ENCODE results near the gene CCDC102A. TPM values are rescaled to one million over a fixed set of nuclear protein-coding genes. Genes with fewer than 3 reads are reported as not detected.
A peak's percentile ranks its signal among the peaks of the same experiment; 100 is the strongest.

CCDC102A gene
- total RNA-seq, 1 experiment from 2014 or later: 5.2 TPM

DNA sequence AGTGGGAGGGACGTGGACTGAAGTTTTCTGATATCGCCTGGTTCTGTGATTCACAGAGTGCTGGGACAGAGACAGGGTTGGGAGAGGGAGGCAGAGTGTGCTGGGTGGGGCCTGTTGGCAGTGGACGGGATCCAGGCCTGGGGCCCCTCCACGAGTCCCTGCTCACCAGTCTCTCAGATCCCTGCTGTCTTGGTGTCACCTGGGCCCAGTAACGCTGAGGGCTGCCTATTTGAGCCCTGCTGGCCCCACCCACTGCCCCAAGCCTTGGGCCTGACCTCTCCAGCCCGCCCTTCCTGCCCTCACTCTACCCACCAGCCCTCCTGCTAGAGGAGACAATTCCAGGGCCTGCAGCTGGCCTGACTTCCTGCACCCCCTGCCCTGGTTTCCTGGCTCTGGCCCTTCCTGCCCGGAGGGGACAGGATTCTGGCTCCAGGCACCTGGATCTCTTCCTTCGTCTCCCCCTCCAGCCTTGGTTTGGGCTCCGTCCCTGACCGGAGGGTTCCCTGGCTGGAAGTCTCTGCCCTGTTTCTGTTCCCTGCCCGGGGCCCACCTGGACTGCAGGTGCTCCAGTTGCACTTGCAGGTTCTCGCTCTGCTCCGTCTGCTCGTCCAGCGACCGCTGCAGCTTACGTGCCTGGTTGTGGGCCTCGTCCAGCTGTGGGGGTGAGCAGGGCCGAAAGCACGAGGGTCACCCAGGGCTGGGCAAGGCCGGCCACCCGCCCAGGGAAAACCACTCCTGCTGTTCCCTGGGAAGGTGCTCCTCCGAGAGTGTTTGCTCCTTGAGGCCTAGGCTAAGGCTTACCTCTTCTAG lies 21.4 kb downstream of the CCDC102A start:
- ChIA-PET CTCF (interaction anchor here (1.1 to 5.8 kb wide), 3 partner anchors 38 to 53 kb away, joined by 4 to 80 read pairs (median 5); partner anchors contain the start of gene POLR2C), POLR2A (no interaction called here)
- ATAC-seq: peak; percentile 38
- Mint-ChIP-seq H3K4me1 (peaks cover 13% of the 10 kb centered on the region; the same call in 1 of the 2 replicates), H3K9me3 (no peaks in the 10 kb centered on the region), H3K4me3 (no peak overlapping the region), H3K36me3 (no peaks in the 10 kb centered on the region), H3K27ac (no peak overlapping the region), H3K27me3 (ENCODE audit: low read depth) (no peaks in the 10 kb centered on the region)
- no peak for DNase-seq (ENCODE audit: low spot score)
- TF ChIP-seq CBFB (CRISPR knock-in tag; IDR thresholded peaks at IDR 0.05; ENCODE audit: low read depth) (no peak), NR3C1 (CRISPR knock-in tag; conservative IDR thresholded peaks at IDR 0.05; ENCODE audit: low read depth) (no peak), ZNF671 (CRISPR knock-in tag; IDR thresholded peaks at IDR 0.05) (no peak), TCF7 (CRISPR knock-in tag; IDR thresholded peaks at IDR 0.05; ENCODE audit: low read depth) (no peak), PRRX2 (CRISPR knock-in tag; IDR thresholded peaks at IDR 0.05) (no peak), NR1H2 (CRISPR knock-in tag; IDR thresholded peaks at IDR 0.05) (no peak), NFYB (CRISPR knock-in tag; conservative IDR thresholded peaks at IDR 0.05; ENCODE audit: low read depth) (no peak), ZNF138 (CRISPR knock-in tag; conservative IDR thresholded peaks at IDR 0.05) (no peak)
- TF ChIP-seq, protein P1, sequence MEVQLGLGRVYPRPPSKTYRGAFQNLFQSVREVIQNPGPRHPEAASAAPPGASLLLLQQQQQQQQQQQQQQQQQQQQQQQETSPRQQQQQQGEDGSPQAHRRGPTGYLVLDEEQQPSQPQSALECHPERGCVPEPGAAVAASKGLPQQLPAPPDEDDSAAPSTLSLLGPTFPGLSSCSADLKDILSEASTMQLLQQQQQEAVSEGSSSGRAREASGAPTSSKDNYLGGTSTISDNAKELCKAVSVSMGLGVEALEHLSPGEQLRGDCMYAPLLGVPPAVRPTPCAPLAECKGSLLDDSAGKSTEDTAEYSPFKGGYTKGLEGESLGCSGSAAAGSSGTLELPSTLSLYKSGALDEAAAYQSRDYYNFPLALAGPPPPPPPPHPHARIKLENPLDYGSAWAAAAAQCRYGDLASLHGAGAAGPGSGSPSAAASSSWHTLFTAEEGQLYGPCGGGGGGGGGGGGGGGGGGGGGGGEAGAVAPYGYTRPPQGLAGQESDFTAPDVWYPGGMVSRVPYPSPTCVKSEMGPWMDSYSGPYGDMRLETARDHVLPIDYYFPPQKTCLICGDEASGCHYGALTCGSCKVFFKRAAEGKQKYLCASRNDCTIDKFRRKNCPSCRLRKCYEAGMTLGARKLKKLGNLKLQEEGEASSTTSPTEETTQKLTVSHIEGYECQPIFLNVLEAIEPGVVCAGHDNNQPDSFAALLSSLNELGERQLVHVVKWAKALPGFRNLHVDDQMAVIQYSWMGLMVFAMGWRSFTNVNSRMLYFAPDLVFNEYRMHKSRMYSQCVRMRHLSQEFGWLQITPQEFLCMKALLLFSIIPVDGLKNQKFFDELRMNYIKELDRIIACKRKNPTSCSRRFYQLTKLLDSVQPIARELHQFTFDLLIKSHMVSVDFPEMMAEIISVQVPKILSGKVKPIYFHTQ (CRISPR knock-in tag; IDR thresholded peaks at IDR 0.05): no peak
- TF ChIP-seq, protein P2, sequence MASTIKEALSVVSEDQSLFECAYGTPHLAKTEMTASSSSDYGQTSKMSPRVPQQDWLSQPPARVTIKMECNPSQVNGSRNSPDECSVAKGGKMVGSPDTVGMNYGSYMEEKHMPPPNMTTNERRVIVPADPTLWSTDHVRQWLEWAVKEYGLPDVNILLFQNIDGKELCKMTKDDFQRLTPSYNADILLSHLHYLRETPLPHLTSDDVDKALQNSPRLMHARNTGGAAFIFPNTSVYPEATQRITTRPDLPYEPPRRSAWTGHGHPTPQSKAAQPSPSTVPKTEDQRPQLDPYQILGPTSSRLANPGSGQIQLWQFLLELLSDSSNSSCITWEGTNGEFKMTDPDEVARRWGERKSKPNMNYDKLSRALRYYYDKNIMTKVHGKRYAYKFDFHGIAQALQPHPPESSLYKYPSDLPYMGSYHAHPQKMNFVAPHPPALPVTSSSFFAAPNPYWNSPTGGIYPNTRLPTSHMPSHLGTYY (CRISPR knock-in tag; IDR thresholded peaks at IDR 0.05): no peak
- TF ChIP-seq, protein P3, sequence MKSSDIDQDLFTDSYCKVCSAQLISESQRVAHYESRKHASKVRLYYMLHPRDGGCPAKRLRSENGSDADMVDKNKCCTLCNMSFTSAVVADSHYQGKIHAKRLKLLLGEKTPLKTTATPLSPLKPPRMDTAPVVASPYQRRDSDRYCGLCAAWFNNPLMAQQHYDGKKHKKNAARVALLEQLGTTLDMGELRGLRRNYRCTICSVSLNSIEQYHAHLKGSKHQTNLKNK (CRISPR knock-in tag; IDR thresholded peaks at IDR 0.05): no peak
- TF ChIP-seq, protein P4, sequence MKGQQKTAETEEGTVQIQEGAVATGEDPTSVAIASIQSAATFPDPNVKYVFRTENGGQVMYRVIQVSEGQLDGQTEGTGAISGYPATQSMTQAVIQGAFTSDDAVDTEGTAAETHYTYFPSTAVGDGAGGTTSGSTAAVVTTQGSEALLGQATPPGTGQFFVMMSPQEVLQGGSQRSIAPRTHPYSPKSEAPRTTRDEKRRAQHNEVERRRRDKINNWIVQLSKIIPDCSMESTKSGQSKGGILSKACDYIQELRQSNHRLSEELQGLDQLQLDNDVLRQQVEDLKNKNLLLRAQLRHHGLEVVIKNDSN (CRISPR knock-in tag; IDR thresholded peaks at IDR 0.05): no peak
- TF ChIP-seq, protein P5, sequence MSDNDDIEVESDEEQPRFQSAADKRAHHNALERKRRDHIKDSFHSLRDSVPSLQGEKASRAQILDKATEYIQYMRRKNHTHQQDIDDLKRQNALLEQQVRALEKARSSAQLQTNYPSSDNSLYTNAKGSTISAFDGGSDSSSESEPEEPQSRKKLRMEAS (CRISPR knock-in tag; IDR thresholded peaks at IDR 0.05): no peak
- TF ChIP-seq, protein P6, sequence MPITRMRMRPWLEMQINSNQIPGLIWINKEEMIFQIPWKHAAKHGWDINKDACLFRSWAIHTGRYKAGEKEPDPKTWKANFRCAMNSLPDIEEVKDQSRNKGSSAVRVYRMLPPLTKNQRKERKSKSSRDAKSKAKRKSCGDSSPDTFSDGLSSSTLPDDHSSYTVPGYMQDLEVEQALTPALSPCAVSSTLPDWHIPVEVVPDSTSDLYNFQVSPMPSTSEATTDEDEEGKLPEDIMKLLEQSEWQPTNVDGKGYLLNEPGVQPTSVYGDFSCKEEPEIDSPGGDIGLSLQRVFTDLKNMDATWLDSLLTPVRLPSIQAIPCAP (CRISPR knock-in tag; IDR thresholded peaks at IDR 0.05): no peak
- TF ChIP-seq, protein P7, sequence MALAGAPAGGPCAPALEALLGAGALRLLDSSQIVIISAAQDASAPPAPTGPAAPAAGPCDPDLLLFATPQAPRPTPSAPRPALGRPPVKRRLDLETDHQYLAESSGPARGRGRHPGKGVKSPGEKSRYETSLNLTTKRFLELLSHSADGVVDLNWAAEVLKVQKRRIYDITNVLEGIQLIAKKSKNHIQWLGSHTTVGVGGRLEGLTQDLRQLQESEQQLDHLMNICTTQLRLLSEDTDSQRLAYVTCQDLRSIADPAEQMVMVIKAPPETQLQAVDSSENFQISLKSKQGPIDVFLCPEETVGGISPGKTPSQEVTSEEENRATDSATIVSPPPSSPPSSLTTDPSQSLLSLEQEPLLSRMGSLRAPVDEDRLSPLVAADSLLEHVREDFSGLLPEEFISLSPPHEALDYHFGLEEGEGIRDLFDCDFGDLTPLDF (CRISPR knock-in tag; IDR thresholded peaks at IDR 0.05): no peak

DNA sequence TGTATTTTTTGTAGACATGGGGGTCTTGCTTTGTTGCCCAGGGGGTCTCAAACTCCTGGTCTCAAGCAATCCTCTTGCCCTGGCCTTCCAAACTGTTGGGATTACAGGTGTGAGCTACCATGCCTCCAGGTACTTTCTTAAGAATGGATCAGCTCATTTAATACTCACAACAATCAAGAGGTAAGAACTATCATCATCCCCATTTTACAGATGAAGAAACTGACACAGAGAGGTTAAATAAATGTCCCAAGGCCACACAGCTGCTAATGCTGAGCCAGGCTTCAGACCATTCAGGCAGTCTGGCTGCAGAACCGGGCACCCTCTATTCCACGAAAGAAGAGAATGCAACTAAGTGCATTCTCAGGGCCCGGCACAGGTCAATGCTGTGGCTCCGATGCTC lies 22.0 kb downstream of the CCDC102A start:
- ATAC-seq (no peak), DNase-seq (ENCODE audit: low spot score) (no peak)
- ChIA-PET POLR2A (no interaction called here), CTCF (interaction anchor here (1.1 to 1.3 kb wide), 2 partner anchors 38 to 52 kb away, joined by 4 to 5 read pairs; partner anchors contain the start of gene POLR2C)
- Mint-ChIP-seq H3K27me3 (ENCODE audit: low read depth) (no peaks in the 10 kb centered on the region), H3K4me3 (no peak overlapping the region), H3K27ac (no peak overlapping the region), H3K36me3 (no peaks in the 10 kb centered on the region), H3K4me1 (peaks cover 13% of the 10 kb centered on the region; the same call in 1 of the 2 replicates), H3K9me3 (no peaks in the 10 kb centered on the region)
- TF ChIP-seq, protein P8, sequence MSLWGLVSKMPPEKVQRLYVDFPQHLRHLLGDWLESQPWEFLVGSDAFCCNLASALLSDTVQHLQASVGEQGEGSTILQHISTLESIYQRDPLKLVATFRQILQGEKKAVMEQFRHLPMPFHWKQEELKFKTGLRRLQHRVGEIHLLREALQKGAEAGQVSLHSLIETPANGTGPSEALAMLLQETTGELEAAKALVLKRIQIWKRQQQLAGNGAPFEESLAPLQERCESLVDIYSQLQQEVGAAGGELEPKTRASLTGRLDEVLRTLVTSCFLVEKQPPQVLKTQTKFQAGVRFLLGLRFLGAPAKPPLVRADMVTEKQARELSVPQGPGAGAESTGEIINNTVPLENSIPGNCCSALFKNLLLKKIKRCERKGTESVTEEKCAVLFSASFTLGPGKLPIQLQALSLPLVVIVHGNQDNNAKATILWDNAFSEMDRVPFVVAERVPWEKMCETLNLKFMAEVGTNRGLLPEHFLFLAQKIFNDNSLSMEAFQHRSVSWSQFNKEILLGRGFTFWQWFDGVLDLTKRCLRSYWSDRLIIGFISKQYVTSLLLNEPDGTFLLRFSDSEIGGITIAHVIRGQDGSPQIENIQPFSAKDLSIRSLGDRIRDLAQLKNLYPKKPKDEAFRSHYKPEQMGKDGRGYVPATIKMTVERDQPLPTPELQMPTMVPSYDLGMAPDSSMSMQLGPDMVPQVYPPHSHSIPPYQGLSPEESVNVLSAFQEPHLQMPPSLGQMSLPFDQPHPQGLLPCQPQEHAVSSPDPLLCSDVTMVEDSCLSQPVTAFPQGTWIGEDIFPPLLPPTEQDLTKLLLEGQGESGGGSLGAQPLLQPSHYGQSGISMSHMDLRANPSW (CRISPR knock-in tag; conservative IDR thresholded peaks at IDR 0.05; ENCODE audit: low read depth): no peak
- no peak for TF ChIP-seq OVOL2 (CRISPR knock-in tag; IDR thresholded peaks at IDR 0.05; ENCODE audit: borderline replicate concordance)
- TF ChIP-seq SP1 (CRISPR knock-in tag; conservative IDR thresholded peaks at IDR 0.05): no peak
- TF ChIP-seq MYBL2 (CRISPR knock-in tag; IDR thresholded peaks at IDR 0.05): no peak
- TF ChIP-seq ETV6 (CRISPR knock-in tag; IDR thresholded peaks at IDR 0.05): no peak
- TF ChIP-seq, protein P9, sequence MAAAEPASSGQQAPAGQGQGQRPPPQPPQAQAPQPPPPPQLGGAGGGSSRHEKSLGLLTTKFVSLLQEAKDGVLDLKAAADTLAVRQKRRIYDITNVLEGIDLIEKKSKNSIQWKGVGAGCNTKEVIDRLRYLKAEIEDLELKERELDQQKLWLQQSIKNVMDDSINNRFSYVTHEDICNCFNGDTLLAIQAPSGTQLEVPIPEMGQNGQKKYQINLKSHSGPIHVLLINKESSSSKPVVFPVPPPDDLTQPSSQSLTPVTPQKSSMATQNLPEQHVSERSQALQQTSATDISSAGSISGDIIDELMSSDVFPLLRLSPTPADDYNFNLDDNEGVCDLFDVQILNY (CRISPR knock-in tag; IDR thresholded peaks at IDR 0.05): no peak
- no peak for TF ChIP-seq ZNF671 (CRISPR knock-in tag; IDR thresholded peaks at IDR 0.05)

Measured in WTC11 (cell line).